NCI-H2196 treated with DMSO at 0.1 percent for 48 hours (cell line): ENCODE data around the gene MATN4.

Experiments used
- DNase-seq: peaks from one replicate; lab custom pipeline; 2025; ENCODE audit not compliant: unreplicated experiment; lab: John Stamatoyannopoulos, UW

The MATN4 gene

GRCh38 chr20:45254383-45255262 lies 53.5 kb downstream of the MATN4 start, which contains the start of gene SLPI:
TSS of gene SLPI (minus strand) at chr20:45254564. CDS start at chr20:45254543, 21 bp downstream.
- peak; percentile 32 for DNase-seq

GRCh38 chr20:45253261-45253660 lies 54.8 kb downstream of the MATN4 start:
- DNase-seq = no peak

- DNase-seq = no peak
These were observed 56.1 kb downstream of the MATN4 start for GRCh38 chr20:45251884-45252560.

- no peak for DNase-seq
These were observed 59.5 kb downstream of the MATN4 start for GRCh38 chr20:45248609-45249008.

- DNase-seq = no peak
These were observed 60.2 kb downstream of the MATN4 start for GRCh38 chr20:45247865-45248264.

GRCh38 chr20:45246109-45246508 lies 62.0 kb downstream of the MATN4 start:
- DNase-seq = no peak
